Endothelial cell of umbilical vein (primary cell): Measurements from ENCODE around the gene GOLPH3.

Experiments
- EZH2 ChIP-seq: IDR thresholded peaks from 2 replicates; pipeline ENCODE4 v1.6.1; 2012; ENCODE audit warnings: borderline replicate concordance, low read depth, mild to moderate bottlenecking, moderate library complexity, low read length, inconsistent platforms; ENCODE audit not compliant: severe bottlenecking
- FOS ChIP-seq: IDR thresholded peaks from 2 replicates; pipeline ENCODE4 v1.6.1; 2011; ENCODE audit warnings: mild to moderate bottlenecking, low read length, moderate library complexity, borderline replicate concordance; ENCODE audit not compliant: insufficient read depth
- JUN ChIP-seq: IDR thresholded peaks from 2 replicates; pipeline ENCODE4 v1.6.1; 2011; ENCODE audit warnings: borderline replicate concordance, low read depth; ENCODE audit not compliant: insufficient read length, insufficient read depth
- MAX ChIP-seq: IDR thresholded peaks from 2 replicates; pipeline ENCODE4 v1.6.1; 2011; ENCODE audit not compliant: insufficient read depth, insufficient read length
- MYC ChIP-seq: IDR thresholded peaks from one replicate; pipeline ENCODE4 v1.6.1; 2011; ENCODE audit warnings: mild to moderate bottlenecking, low read depth, low read length
- POLR2A ChIP-seq: IDR thresholded peaks from 2 replicates; pipeline ENCODE4 v1.6.1; 2012; ENCODE audit warnings: low read depth, mild to moderate bottlenecking, control low read depth, low read length
- POLR2AphosphoS5 ChIP-seq: IDR thresholded peaks from 2 replicates; pipeline ENCODE4 v1.6.1; 2012; ENCODE audit warnings: low read depth, mild to moderate bottlenecking, control low read depth, low read length, moderate library complexity; ENCODE audit not compliant: insufficient read depth
- TF ChIP-seq, protein P1 (sequence below), 2 donors: IDR thresholded peaks; 1 replicate in 1 of 2; 2 replicates in 1 of 2; pipeline ENCODE4 v1.5.1; 2011; ENCODE audit warnings: low read length in 2 of 2, mild to moderate bottlenecking in 2 of 2, moderate library complexity in 2 of 2, control low read depth in 1 of 2, inconsistent platforms in 1 of 2, low read depth in 1 of 2; ENCODE audit not compliant: insufficient read depth in 1 of 2; ENCODE audit errors: extremely low read depth in 1 of 2

GRCh38 chr5:32182463-32183063 lies 8.4 kb upstream of the GOLPH3 start:
- TF ChIP-seq, protein P1, sequence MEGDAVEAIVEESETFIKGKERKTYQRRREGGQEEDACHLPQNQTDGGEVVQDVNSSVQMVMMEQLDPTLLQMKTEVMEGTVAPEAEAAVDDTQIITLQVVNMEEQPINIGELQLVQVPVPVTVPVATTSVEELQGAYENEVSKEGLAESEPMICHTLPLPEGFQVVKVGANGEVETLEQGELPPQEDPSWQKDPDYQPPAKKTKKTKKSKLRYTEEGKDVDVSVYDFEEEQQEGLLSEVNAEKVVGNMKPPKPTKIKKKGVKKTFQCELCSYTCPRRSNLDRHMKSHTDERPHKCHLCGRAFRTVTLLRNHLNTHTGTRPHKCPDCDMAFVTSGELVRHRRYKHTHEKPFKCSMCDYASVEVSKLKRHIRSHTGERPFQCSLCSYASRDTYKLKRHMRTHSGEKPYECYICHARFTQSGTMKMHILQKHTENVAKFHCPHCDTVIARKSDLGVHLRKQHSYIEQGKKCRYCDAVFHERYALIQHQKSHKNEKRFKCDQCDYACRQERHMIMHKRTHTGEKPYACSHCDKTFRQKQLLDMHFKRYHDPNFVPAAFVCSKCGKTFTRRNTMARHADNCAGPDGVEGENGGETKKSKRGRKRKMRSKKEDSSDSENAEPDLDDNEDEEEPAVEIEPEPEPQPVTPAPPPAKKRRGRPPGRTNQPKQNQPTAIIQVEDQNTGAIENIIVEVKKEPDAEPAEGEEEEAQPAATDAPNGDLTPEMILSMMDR (IDR thresholded peaks at IDR 0.05; ENCODE audit: extremely low read depth in 1 of 2, insufficient read depth in 1 of 2, low read depth in 1 of 2, low read length in 2 of 2): no peak
- no peak for TF ChIP-seq POLR2AphosphoS5
- TF ChIP-seq EZH2: no peak
- TF ChIP-seq POLR2A: no peak
- TF ChIP-seq MAX: no peak
- TF ChIP-seq JUN: no peak
- no peak for TF ChIP-seq FOS
- TF ChIP-seq MYC: no peak
